ENCODE data around the gene PLCL1. TPM values are rescaled to one million over a fixed set of nuclear protein-coding genes. Genes with fewer than 3 reads are reported as not detected.

PLCL1 gene
- total RNA-seq, 6 donors from 2014 or later = 5.3 to 17.0 (median 8.1) TPM

GRCh38 chr2:197813093-197813787, 8.8 kb downstream of the PLCL1 start:
- Histone ChIP-seq H3K27ac (no peak overlapping the region), H3K36me3 (no peaks in the 10 kb centered on the region), H3K27me3 (no peaks in the 10 kb centered on the region), H3K4me1 (no peaks in the 10 kb centered on the region), H3K9me3 (no peaks in the 10 kb centered on the region), H3K4me3 (no peak overlapping the region)
- WGBS, 2 donors = 57 to 67% methylated on average over 3 of the region's 3 CpGs
- DNase-seq = no peak
- peak; percentile 59 to 75 for ATAC-seq (ENCODE audit: low FRiP score in 2 of 2)
- peak in 3 of 6 experiments; percentile 20 to 44 (median 22) for TF ChIP-seq CTCF (IDR thresholded peaks at IDR 0.05)
- no peak for TF ChIP-seq POLR2A (IDR thresholded peaks at IDR 0.05)
- no peak for TF ChIP-seq POLR2AphosphoS5 (IDR thresholded peaks at IDR 0.05)

GRCh38 chr2:197814526-197814925, 10.1 kb downstream of the PLCL1 start:
- H3K36me3 ChIP-seq = no peaks in the 10 kb centered on the region
- TF ChIP-seq EP300 (IDR thresholded peaks at IDR 0.05) (no peak), POLR2AphosphoS5 (IDR thresholded peaks at IDR 0.05) (no peak)
- 44 to 66% methylated on average over 2 of the region's 2 CpGs for WGBS, 2 donors
- no peaks in the 10 kb centered on the region for H3K27me3 ChIP-seq
- no peak overlapping the region for H3K4me3 ChIP-seq
- H3K9me3 ChIP-seq = no peaks in the 10 kb centered on the region
- no peaks in the 10 kb centered on the region for H3K4me1 ChIP-seq
- no peak for ATAC-seq (ENCODE audit: low FRiP score in 2 of 2)
- H3K27ac ChIP-seq = no peak overlapping the region
- no peak for DNase-seq

GRCh38 chr2:197821550-197822289, 17.3 kb downstream of the PLCL1 start:
- WGBS, 2 donors = 88 to 90% methylated on average over 2 of the region's 2 CpGs
- no peak for DNase-seq
- Histone ChIP-seq H3K36me3 (no peaks in the 10 kb centered on the region), H3K9me3 (no peaks in the 10 kb centered on the region), H3K27me3 (no peaks in the 10 kb centered on the region), H3K4me3 (no peak overlapping the region), H3K4me1 (no peaks in the 10 kb centered on the region), H3K27ac (no peak overlapping the region)
- ATAC-seq (ENCODE audit: low FRiP score in 2 of 2) = no peak
- TF ChIP-seq POLR2A (IDR thresholded peaks at IDR 0.05) = no peak
- TF ChIP-seq POLR2AphosphoS5 (IDR thresholded peaks at IDR 0.05) = no peak
- no peak for TF ChIP-seq EP300 (IDR thresholded peaks at IDR 0.05)
- no peak for TF ChIP-seq CTCF (IDR thresholded peaks at IDR 0.05)

GRCh38 chr2:197822333-197822732, 17.9 kb downstream of the PLCL1 start:
- Histone ChIP-seq H3K4me1 (no peaks in the 10 kb centered on the region), H3K27me3 (no peaks in the 10 kb centered on the region), H3K4me3 (no peak overlapping the region), H3K9me3 (no peaks in the 10 kb centered on the region), H3K36me3 (no peaks in the 10 kb centered on the region), H3K27ac (no peak overlapping the region)
- TF ChIP-seq POLR2AphosphoS5 (IDR thresholded peaks at IDR 0.05) (no peak), POLR2A (IDR thresholded peaks at IDR 0.05) (no peak), CTCF (IDR thresholded peaks at IDR 0.05) (no peak), EP300 (IDR thresholded peaks at IDR 0.05) (no peak)
- WGBS, 2 donors = 76 to 82% methylated on average over 2 of the region's 2 CpGs
- ATAC-seq (ENCODE audit: low FRiP score in 2 of 2) (peak in 1 of 2 donors; percentile 23), DNase-seq (no peak)

- WGBS, 2 donors = 67 to 82% methylated on average over 2 of the region's 2 CpGs
- no peak for DNase-seq
- ATAC-seq (ENCODE audit: low FRiP score in 2 of 2) = no peak
Observed at GRCh38 chr2:197827618-197828017, 23.2 kb downstream of the PLCL1 start.

More at GRCh38 chr2:197827618-197828017, 23.2 kb downstream of the PLCL1 start:
- no peak for TF ChIP-seq POLR2A (IDR thresholded peaks at IDR 0.05)
- no peak for TF ChIP-seq EP300 (IDR thresholded peaks at IDR 0.05)
- TF ChIP-seq POLR2AphosphoS5 (IDR thresholded peaks at IDR 0.05) = no peak
- TF ChIP-seq CTCF (IDR thresholded peaks at IDR 0.05) = no peak
- Histone ChIP-seq H3K27ac (no peak overlapping the region), H3K36me3 (no peaks in the 10 kb centered on the region), H3K9me3 (no peaks in the 10 kb centered on the region), H3K4me3 (no peak overlapping the region), H3K27me3 (no peaks in the 10 kb centered on the region), H3K4me1 (no peaks in the 10 kb centered on the region)
